ENCODE data around the gene MCMBP.

MCMBP gene

GRCh38 chr10:119786117-119786769 lies 86.4 kb downstream of the MCMBP start:
- H3K4me1 ChIP-seq: peaks cover 50 to 70% (median 66%) of the 10 kb centered on the region in 10 experiments
- H3K4me2 ChIP-seq: peak overlapping the region; percentile 68 to 86 (median 78)
- peaks cover 0 to 2% (median 0%) of the 10 kb centered on the region in 11 experiments; a peak in 3 of 22 replicates for H3K9me3 ChIP-seq (replicated peaks in 1 of 11)
- H3K4me3 ChIP-seq: no peak overlapping the region
- H3K36me3 ChIP-seq: peaks cover 0 to 13% (median 7%) of the 10 kb centered on the region in 11 experiments; a peak in 11 of 22 replicates
- peak overlapping the region in 9 of 11 experiments; percentile 59 to 84 (median 67); a peak in 15 of 22 replicates for H3K27ac ChIP-seq
- H4K20me1 ChIP-seq: peaks cover 0 to 4% (median 0%) of the 10 kb centered on the region in 11 experiments; a peak in 2 of 22 replicates
- peak overlapping the region in 3 of 11 experiments; percentile 55 to 73 (median 66); a peak in 5 of 22 replicates for H3K9ac ChIP-seq
- H3K27me3 ChIP-seq: no peaks in the 10 kb centered on the region
- peak in 5 of 11 experiments; percentile 10 to 62 (median 49); a peak in 3 of 22 replicates for TF ChIP-seq Cebpa-rat (IDR thresholded peaks at IDR 0.05)

GRCh38 chr10:119784340-119785067 lies 88.1 kb downstream of the MCMBP start:
- Histone ChIP-seq H3K9me3 (replicated peaks in 1 of 11) (peaks cover 7 to 16% (median 12%) of the 10 kb centered on the region in 11 experiments; a peak in 20 of 22 replicates), H3K36me3 (peaks cover 0 to 25% (median 15%) of the 10 kb centered on the region in 11 experiments; a peak in 17 of 22 replicates), H3K4me2 (peak overlapping the region; percentile 68 to 86 (median 78)), H3K4me1 (peaks cover 50 to 71% (median 68%) of the 10 kb centered on the region in 10 experiments), H3K9ac (peak overlapping the region in 9 of 11 experiments; percentile 5 to 74 (median 44); a peak in 16 of 22 replicates), H4K20me1 (peaks cover 0 to 4% (median 0%) of the 10 kb centered on the region in 11 experiments; a peak in 2 of 22 replicates), H3K4me3 (peak overlapping the region in 3 of 10 experiments; percentile 5 to 24 (median 10); a peak in 4 of 20 replicates), H3K27ac (peak overlapping the region; percentile 52 to 84 (median 67)), H3K27me3 (no peaks in the 10 kb centered on the region)
- no peak for TF ChIP-seq Cebpa-rat (IDR thresholded peaks at IDR 0.05)

GRCh38 chr10:119783665-119784027 lies 89.0 kb downstream of the MCMBP start:
- Histone ChIP-seq H3K9me3 (replicated peaks in 1 of 11) (peaks cover 7 to 16% (median 12%) of the 10 kb centered on the region in 11 experiments; a peak in 20 of 22 replicates), H3K27me3 (no peaks in the 10 kb centered on the region), H3K27ac (peak overlapping the region; percentile 52 to 84 (median 67); a peak in 21 of 22 replicates), H3K4me2 (peak overlapping the region; percentile 68 to 86 (median 78)), H3K36me3 (peaks cover 0 to 31% (median 17%) of the 10 kb centered on the region in 11 experiments; a peak in 17 of 22 replicates), H4K20me1 (peaks cover 0 to 7% (median 0%) of the 10 kb centered on the region in 11 experiments; a peak in 2 of 22 replicates), H3K9ac (peak overlapping the region in 8 of 11 experiments; percentile 26 to 74 (median 40); a peak in 11 of 22 replicates), H3K4me3 (peak overlapping the region in 7 of 10 experiments; percentile 1 to 29 (median 10); a peak in 8 of 20 replicates), H3K4me1 (peaks cover 50 to 71% (median 68%) of the 10 kb centered on the region in 10 experiments)
- TF ChIP-seq Cebpa-rat (IDR thresholded peaks at IDR 0.05): no peak

GRCh38 chr10:119782981-119783664 lies 89.5 kb downstream of the MCMBP start:
- Histone ChIP-seq H3K36me3 (peaks cover 0 to 26% (median 14%) of the 10 kb centered on the region in 11 experiments; a peak in 16 of 22 replicates), H3K4me2 (peak overlapping the region; percentile 68 to 86 (median 78)), H3K4me3 (peak overlapping the region in 2 of 10 experiments; percentile 6 to 11; a peak in 2 of 20 replicates), H3K9me3 (replicated peaks in 1 of 11) (peaks cover 7 to 16% (median 12%) of the 10 kb centered on the region in 11 experiments; a peak in 20 of 22 replicates), H3K9ac (peak overlapping the region in 5 of 11 experiments; percentile 27 to 74 (median 55); a peak in 7 of 22 replicates), H3K27ac (peak overlapping the region; percentile 52 to 84 (median 67); a peak in 21 of 22 replicates), H3K27me3 (no peaks in the 10 kb centered on the region), H3K4me1 (peaks cover 50 to 71% (median 68%) of the 10 kb centered on the region in 10 experiments), H4K20me1 (peaks cover 0 to 7% (median 0%) of the 10 kb centered on the region in 11 experiments; a peak in 2 of 22 replicates)
- TF ChIP-seq Cebpa-rat (IDR thresholded peaks at IDR 0.05): no peak

GRCh38 chr10:119781498-119781897 lies 91.1 kb downstream of the MCMBP start:
- no peak for TF ChIP-seq Cebpa-rat (IDR thresholded peaks at IDR 0.05)
- Histone ChIP-seq H3K36me3 (peaks cover 3 to 26% (median 19%) of the 10 kb centered on the region in 11 experiments; a peak in 15 of 22 replicates), H3K9me3 (replicated peaks in 1 of 11) (peaks cover 7 to 21% (median 15%) of the 10 kb centered on the region in 11 experiments; a peak in 20 of 22 replicates), H4K20me1 (peaks cover 0 to 6% (median 0%) of the 10 kb centered on the region in 11 experiments; a peak in 3 of 22 replicates), H3K4me2 (peak overlapping the region in 7 of 11 experiments; percentile 8 to 80 (median 71); a peak in 10 of 22 replicates), H3K4me3 (no peak overlapping the region), H3K27me3 (no peaks in the 10 kb centered on the region), H3K4me1 (peaks cover 36 to 55% (median 53%) of the 10 kb centered on the region in 10 experiments), H3K9ac (no peak overlapping the region), H3K27ac (no peak overlapping the region; a peak in 1 of 22 replicates)

- no peaks in the 10 kb centered on the region for H3K27me3 ChIP-seq
- H3K9me3 ChIP-seq (replicated peaks in 1 of 11): peaks cover 7 to 21% (median 15%) of the 10 kb centered on the region in 11 experiments; a peak in 20 of 22 replicates
- peak overlapping the region in 3 of 11 experiments; percentile 19 to 80 (median 71); a peak in 4 of 22 replicates for H3K4me2 ChIP-seq
- no peak overlapping the region; a peak in 1 of 20 replicates for H3K4me3 ChIP-seq
- peaks cover 0 to 4% (median 0%) of the 10 kb centered on the region in 11 experiments; a peak in 2 of 22 replicates for H4K20me1 ChIP-seq
- H3K9ac ChIP-seq: no peak overlapping the region
- no peak overlapping the region for H3K27ac ChIP-seq
- H3K4me1 ChIP-seq: peaks cover 30 to 50% (median 48%) of the 10 kb centered on the region in 10 experiments
- peaks cover 3 to 27% (median 19%) of the 10 kb centered on the region in 11 experiments; a peak in 15 of 22 replicates for H3K36me3 ChIP-seq
- no peak for TF ChIP-seq Cebpa-rat (IDR thresholded peaks at IDR 0.05)
These were observed 91.7 kb downstream of the MCMBP start for GRCh38 chr10:119780879-119781480.

All from BLaER1 treated with 17β-estradiol and CSF1 and Interleukin-3, amounts not matched to agents 10 nM and 100 nM (cell line).